ENCODE results near the gene LIX1L. TPM values are rescaled to one million over a fixed set of nuclear protein-coding genes. Genes with fewer than 3 reads are reported as not detected.

The LIX1L gene
- total RNA-seq, result 18.5 and 18.7 TPM in 2 replicates

GRCh38 chr1:145957443-145958319, at the start of gene LIX1L:
Gene LIX1L (minus strand): TSS chr1:145958017. CDS start chr1:145957927, 90 bp downstream.

DNA sequence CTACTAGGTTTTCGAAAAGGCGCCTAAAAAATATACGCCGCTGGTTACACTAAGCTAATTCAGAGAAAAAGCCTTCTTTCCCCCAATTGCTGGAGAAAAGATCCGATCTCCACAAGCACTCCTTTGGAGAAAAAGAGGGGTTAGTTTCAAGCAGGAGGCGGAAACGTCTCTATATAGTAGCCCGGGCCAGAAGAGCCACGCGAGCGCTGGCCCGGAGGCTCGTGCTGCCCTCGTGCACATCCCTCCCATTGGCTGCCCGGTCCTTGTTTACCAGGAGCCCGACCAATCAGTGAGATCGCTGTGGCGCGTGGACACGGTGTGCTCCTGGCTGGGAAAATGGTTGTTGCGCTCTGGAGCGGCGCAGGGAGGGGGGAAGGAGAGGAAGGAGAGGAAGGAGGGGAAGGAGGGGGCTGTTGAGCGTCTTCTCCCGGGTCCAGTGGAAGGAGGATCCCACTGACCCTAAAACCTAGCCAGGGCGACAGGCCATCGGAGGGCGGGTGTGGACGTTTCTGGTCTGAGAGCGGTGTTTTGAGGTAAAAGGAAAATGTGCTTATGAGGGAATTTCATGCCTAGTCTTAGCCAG, 38.7 kb upstream of the LIX1L start, which contains the start of gene TXNIP:
Gene TXNIP, minus strand, starts transcription at position 147 of the 583 bp plus-strand sequence. CDS start 313 bp downstream, outside the sequence.

GRCh38 chr1:145964328-145965118, 6.7 kb upstream of the LIX1L start, which contains the start of the genes ANKRD34A and POLR3GL:
Gene ANKRD34A (minus strand): TSS chr1:145964575. CDS start chr1:145961759, 2,816 bp downstream.
Gene POLR3GL (plus strand): TSS chr1:145964690. CDS start chr1:145974866, 10,176 bp downstream.

GRCh38 chr1:145927063-145927886, 30.5 kb downstream of the LIX1L start, which contains the start of gene RBM8A:
Gene RBM8A (minus strand): TSS chr1:145927484. CDS start chr1:145927426, 58 bp downstream.

GRCh38 chr1:145918144-145918991, 39.4 kb downstream of the LIX1L start, which contains the start of gene PEX11B:
Gene PEX11B (minus strand): TSS chr1:145918717. CDS start chr1:145918688, 29 bp downstream.

GRCh38 chr1:145885738-145886287, 72.0 kb downstream of the LIX1L start, which contains the start of gene ANKRD35:
Gene ANKRD35 (minus strand): TSS chr1:145885866. CDS start chr1:145885758, 108 bp downstream.

Other genes starting within 250 kb of the LIX1L start
- gene CD160, start 238.5 kb downstream of the LIX1L start, total RNA-seq, result not detected in 2 replicates
- gene RNF115, start 133.9 kb downstream of the LIX1L start, total RNA-seq, result 12.8 and 13.4 TPM in 2 replicates
- 26.2 and 27.8 TPM in 2 replicates for gene POLR3C, start 133.8 kb downstream of the LIX1L start, total RNA-seq
- 1.2 and 2.0 TPM in 2 replicates for gene NUDT17, start 112.4 kb downstream of the LIX1L start, total RNA-seq
- gene PIAS3, start 98.9 kb downstream of the LIX1L start, total RNA-seq, result 5.7 and 9.4 TPM in 2 replicates
- gene ANKRD35, start 72.2 kb downstream of the LIX1L start, total RNA-seq, result 0.28 and 0.81 TPM in 2 replicates
- gene ITGA10, start 48.0 kb downstream of the LIX1L start, total RNA-seq, result 27.6 and 32.7 TPM in 2 replicates
- 24.5 and 25.9 TPM in 2 replicates for gene PEX11B, start 39.3 kb downstream of the LIX1L start, total RNA-seq
- 153 and 236 TPM in 2 replicates for gene RBM8A, start 30.5 kb downstream of the LIX1L start, total RNA-seq
- 0.27 and 0.28 TPM in 2 replicates for gene ANKRD34A, start 6.6 kb upstream of the LIX1L start, total RNA-seq
- gene POLR3GL, start 6.7 kb upstream of the LIX1L start, total RNA-seq, result 11.2 and 13.2 TPM in 2 replicates
- gene TXNIP, start 38.6 kb upstream of the LIX1L start, total RNA-seq, result 30.4 and 109 TPM in 2 replicates
- gene HJV, start 63.7 kb upstream of the LIX1L start, total RNA-seq, result not detected in 2 replicates
- gene NBPF10, start 186.8 kb upstream of the LIX1L start, total RNA-seq, result 0.81 and 1.5 TPM in 2 replicates

Data from endothelial cell of coronary artery (primary cell).